Measurements from ENCODE around the gene TET3. TPM values are rescaled to one million over a fixed set of nuclear protein-coding genes. Genes with fewer than 3 reads are reported as not detected.

The TET3 gene
- total RNA-seq, 4 donors from 2014 or later = 1.3 to 12.0 (median 7.8) TPM

DNA sequence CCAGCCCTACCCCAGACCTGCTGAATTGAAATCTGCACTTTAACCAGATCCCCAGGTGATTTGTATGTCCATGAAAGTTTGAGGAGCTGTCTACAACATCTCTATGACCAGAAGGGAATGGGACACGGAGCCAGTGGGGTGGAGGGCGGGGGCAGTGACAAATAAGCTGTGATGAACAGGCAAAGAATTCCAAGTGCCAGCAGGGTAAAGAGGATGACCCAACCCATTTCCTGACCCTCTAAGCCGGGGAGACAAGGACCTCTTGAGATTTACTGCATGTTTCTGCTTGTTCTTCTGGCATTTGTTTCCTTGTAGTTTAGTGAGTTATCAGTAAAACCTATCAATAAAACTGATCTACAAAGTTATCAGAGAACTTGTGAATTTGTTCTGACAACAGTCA lies 8.7 kb downstream of the TET3 start:
- H3K4me1 ChIP-seq = no peaks in the 10 kb centered on the region
- H3K27me3 ChIP-seq = no peaks in the 10 kb centered on the region
- TF ChIP-seq POLR2A (IDR thresholded peaks at IDR 0.05) = no peak
- TF ChIP-seq, protein P1, sequence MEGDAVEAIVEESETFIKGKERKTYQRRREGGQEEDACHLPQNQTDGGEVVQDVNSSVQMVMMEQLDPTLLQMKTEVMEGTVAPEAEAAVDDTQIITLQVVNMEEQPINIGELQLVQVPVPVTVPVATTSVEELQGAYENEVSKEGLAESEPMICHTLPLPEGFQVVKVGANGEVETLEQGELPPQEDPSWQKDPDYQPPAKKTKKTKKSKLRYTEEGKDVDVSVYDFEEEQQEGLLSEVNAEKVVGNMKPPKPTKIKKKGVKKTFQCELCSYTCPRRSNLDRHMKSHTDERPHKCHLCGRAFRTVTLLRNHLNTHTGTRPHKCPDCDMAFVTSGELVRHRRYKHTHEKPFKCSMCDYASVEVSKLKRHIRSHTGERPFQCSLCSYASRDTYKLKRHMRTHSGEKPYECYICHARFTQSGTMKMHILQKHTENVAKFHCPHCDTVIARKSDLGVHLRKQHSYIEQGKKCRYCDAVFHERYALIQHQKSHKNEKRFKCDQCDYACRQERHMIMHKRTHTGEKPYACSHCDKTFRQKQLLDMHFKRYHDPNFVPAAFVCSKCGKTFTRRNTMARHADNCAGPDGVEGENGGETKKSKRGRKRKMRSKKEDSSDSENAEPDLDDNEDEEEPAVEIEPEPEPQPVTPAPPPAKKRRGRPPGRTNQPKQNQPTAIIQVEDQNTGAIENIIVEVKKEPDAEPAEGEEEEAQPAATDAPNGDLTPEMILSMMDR (IDR thresholded peaks at IDR 0.05) = no peak
- no peaks in the 10 kb centered on the region for H3K9me3 ChIP-seq
- no peak for DNase-seq
- intact Hi-C loops (cut with DNase I; ENCODE audit: low total_unique reads) = no loop called here
- H3K36me3 ChIP-seq = no peaks in the 10 kb centered on the region
- H3K27ac ChIP-seq = no peak overlapping the region
- no peak overlapping the region for H3K4me3 ChIP-seq

DNA sequence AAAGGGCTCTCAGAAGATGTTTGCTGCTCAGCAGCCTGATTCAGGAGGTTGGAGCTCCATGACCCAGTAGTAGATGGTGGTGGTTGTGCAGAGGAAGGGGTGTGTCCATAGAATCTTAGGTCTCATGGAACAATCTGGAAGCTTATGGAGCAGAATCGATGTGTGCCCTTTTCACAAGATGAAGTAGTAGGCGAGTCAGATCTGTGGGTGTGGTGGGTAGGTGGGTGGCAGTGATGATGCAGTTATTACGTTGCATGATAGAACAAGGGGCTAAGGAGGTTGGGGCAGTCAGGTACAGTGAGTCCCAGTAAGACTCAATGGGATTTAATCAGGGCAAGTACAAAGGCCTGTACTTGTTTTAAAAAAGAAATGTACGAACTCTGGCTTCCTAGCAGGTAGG lies 9.1 kb downstream of the TET3 start:
- DNase-seq = no peak
- no peaks in the 10 kb centered on the region for H3K36me3 ChIP-seq
- no peak overlapping the region for H3K4me3 ChIP-seq
- intact Hi-C loops (cut with DNase I; ENCODE audit: low total_unique reads) = no loop called here
- TF ChIP-seq POLR2A (IDR thresholded peaks at IDR 0.05) = no peak
- TF ChIP-seq, protein P1 (IDR thresholded peaks at IDR 0.05) = no peak
- no peak overlapping the region for H3K27ac ChIP-seq
- H3K4me1 ChIP-seq = no peaks in the 10 kb centered on the region
- H3K27me3 ChIP-seq = no peaks in the 10 kb centered on the region
- H3K9me3 ChIP-seq = no peaks in the 10 kb centered on the region

DNA sequence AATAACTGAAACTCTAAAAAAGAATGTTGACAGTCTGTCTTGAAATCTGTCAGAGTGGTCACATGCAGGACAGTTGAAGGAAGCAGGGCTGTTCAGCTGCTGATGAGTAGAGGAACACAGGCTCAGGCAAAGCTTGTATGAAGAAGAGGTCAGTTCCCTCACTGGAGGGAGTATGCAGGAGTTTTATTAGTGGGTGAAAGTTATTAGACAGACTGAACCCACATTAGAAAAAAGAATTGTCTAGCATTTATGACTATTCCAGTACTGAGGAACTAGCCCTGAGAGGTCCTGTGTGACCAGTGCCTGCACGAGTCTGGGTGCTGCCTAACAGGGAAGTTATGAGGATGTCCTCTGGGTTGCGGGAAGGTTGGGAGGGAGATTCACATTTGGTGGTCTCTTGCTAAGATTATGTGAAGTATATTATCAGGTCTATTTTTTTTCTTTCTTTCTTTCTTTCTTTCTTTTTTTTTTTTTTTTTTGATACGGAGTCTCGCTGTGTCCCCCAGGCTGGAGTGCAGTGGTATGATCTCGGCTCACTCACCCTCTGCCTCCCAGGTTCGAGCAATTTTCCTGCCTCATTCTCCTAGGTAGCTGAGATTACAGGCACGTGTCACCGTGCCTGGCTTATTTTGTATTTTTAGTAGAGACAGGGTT lies 9.6 kb downstream of the TET3 start:
- no peaks in the 10 kb centered on the region for H3K9me3 ChIP-seq
- no peak for DNase-seq
- H3K4me3 ChIP-seq = no peak overlapping the region
- TF ChIP-seq, protein P1 (IDR thresholded peaks at IDR 0.05) = no peak
- no peak for TF ChIP-seq POLR2A (IDR thresholded peaks at IDR 0.05)
- H3K27me3 ChIP-seq = no peaks in the 10 kb centered on the region
- intact Hi-C loops (cut with DNase I; ENCODE audit: low total_unique reads) = no loop called here
- H3K27ac ChIP-seq = no peak overlapping the region
- H3K4me1 ChIP-seq = no peaks in the 10 kb centered on the region
- H3K36me3 ChIP-seq = no peaks in the 10 kb centered on the region

DNA sequence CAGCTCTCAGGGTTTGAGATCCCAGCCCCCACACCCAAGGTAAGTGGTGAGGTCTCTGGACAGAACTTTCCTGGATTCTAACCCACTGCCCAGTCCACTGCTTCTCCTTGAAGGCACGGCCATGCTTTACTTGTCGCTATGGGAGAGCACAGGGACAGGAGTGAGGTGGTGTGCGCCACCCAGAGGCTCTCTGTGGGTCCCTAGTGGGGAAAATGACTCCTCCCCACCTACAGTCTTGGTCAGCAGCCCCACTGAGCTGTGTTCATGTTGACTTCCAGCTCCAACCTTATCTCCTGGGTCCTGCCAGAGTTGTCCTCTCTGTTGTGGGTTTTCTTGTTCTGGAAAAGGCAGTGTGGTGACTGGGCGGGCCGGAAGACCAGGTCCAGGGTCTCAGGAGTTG lies 11.1 kb downstream of the TET3 start:
- H3K4me1 ChIP-seq = peaks cover 0 to 5% of the 10 kb centered on the region in 2 donors
- H3K27me3 ChIP-seq = no peaks in the 10 kb centered on the region
- no peaks in the 10 kb centered on the region for H3K9me3 ChIP-seq
- H3K4me3 ChIP-seq = no peak overlapping the region
- intact Hi-C loops (cut with DNase I; ENCODE audit: low total_unique reads) = no loop called here
- H3K27ac ChIP-seq = no peak overlapping the region
- no peaks in the 10 kb centered on the region for H3K36me3 ChIP-seq
- DNase-seq = no peak
- TF ChIP-seq, protein P1 (IDR thresholded peaks at IDR 0.05) = no peak
- TF ChIP-seq POLR2A (IDR thresholded peaks at IDR 0.05) = no peak

DNA sequence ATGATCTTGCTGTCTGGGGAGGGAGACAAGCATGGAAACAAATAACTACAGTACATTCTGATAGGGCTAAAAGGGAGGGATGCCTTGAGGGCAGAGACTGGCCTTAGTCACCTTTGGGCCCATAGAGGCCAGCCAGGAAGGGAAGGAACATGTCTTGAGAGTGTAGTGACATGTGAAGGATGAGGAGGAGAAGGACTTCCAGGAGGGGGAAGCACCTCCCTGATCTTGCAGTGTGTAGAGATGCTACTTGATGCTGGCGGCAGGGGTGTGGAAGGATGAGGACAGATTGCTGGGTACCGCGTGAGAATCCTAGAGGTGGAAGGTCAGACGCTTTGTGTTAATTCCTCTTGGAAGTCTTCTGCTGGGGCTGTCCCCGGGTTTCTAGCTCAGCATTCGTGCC lies 13.1 kb downstream of the TET3 start:
- Histone ChIP-seq H3K36me3 (no peaks in the 10 kb centered on the region), H3K9me3 (no peaks in the 10 kb centered on the region), H3K27ac (no peak overlapping the region), H3K27me3 (no peaks in the 10 kb centered on the region), H3K4me1 (peaks cover 0 to 5% of the 10 kb centered on the region in 2 donors), H3K4me3 (no peak overlapping the region)
- TF ChIP-seq, protein P1 (IDR thresholded peaks at IDR 0.05) = no peak
- TF ChIP-seq POLR2A (IDR thresholded peaks at IDR 0.05) = no peak
- no peak for DNase-seq
- intact Hi-C loops (cut with DNase I; ENCODE audit: low total_unique reads) = no loop called here

Measured in uterus (tissue), 4 donors.